GM23248 (cell line): ENCODE data around the gene ALDH8A1. TPM values are rescaled to one million over a fixed set of nuclear protein-coding genes. Genes with fewer than 3 reads are reported as not detected.

ENCODE experiments used
- DNase-seq: peaks from one replicate; pipeline ENCODE4 v3.0.0-alpha.2; 2015
- H2AFZ ChIP-seq: fragments of 200-600 bp; sonication (generic); 2 replicates; pipeline ENCODE4 v1.6.1; 2016; ENCODE audit warnings: antibody characterized with exemption
- H3F3A ChIP-seq: fragments of 200-600 bp; sonication (generic); 2 replicates; pipeline ENCODE4 v1.6.1; 2016; ENCODE audit warnings: mild to moderate bottlenecking, antibody characterized with exemption, mixed run types; ENCODE audit not compliant: insufficient read depth
- H3K27ac ChIP-seq: fragments of 200-600 bp; sonication (generic); 2 replicates; pipeline ENCODE4 v1.5.1; 2016; ENCODE audit warnings: mild to moderate bottlenecking
- H3K27me3 ChIP-seq: fragments of 200-600 bp; sonication (generic); replicated peaks from 2 replicates; pipeline ENCODE4 v1.6.1; 2016; ENCODE audit warnings: mild to moderate bottlenecking; ENCODE audit not compliant: insufficient read depth
- H3K36me3 ChIP-seq: fragments of 200-600 bp; sonication (generic); 2 replicates; pipeline ENCODE4 v1.6.1; 2016; ENCODE audit warnings: low read depth, mild to moderate bottlenecking
- H3K4me1 ChIP-seq: fragments of 200-600 bp; sonication (generic); 2 replicates; pipeline ENCODE4 v1.6.1; 2016; ENCODE audit warnings: mild to moderate bottlenecking; ENCODE audit not compliant: insufficient read depth
- H3K4me2 ChIP-seq: fragments of 200-600 bp; sonication (generic); one replicate; pipeline ENCODE4 v1.6.1; 2016; ENCODE audit warnings: mild to moderate bottlenecking; ENCODE audit not compliant: unreplicated experiment
- H3K4me3 ChIP-seq: fragments of 200-600 bp; sonication (generic); 2 replicates; pipeline ENCODE4 v1.5.1; 2016; ENCODE audit warnings: mild to moderate bottlenecking
- H3K79me2 ChIP-seq: fragments of 200-600 bp; sonication (generic); 2 replicates; pipeline ENCODE4 v1.6.1; 2016; ENCODE audit warnings: mild to moderate bottlenecking; ENCODE audit not compliant: insufficient read depth
- H3K9ac ChIP-seq: fragments of 200-600 bp; sonication (generic); 2 replicates; pipeline ENCODE4 v1.6.1; 2016; ENCODE audit warnings: mild to moderate bottlenecking
- H3K9me2 ChIP-seq: fragments of 200-600 bp; sonication (generic); 2 replicates; pipeline ENCODE4 v1.6.1; 2016; ENCODE audit warnings: mixed run types, mild to moderate bottlenecking, moderate library complexity; ENCODE audit not compliant: insufficient read depth
- H3K9me3 ChIP-seq: fragments of 200-600 bp; sonication (generic); one replicate; pipeline ENCODE4 v1.6.1; 2017; ENCODE audit warnings: low read depth
- H4K20me1 ChIP-seq: fragments of 200-600 bp; sonication (generic); 2 replicates; pipeline ENCODE4 v1.6.0; 2016; ENCODE audit not compliant: insufficient read depth
- EZH2 ChIP-seq: fragments of 200-600 bp; sonication (generic); IDR thresholded peaks from 2 replicates; pipeline ENCODE4 v1.6.1; 2018; ENCODE audit warnings: antibody characterized with exemption, mild to moderate bottlenecking; ENCODE audit not compliant: insufficient read depth, poor library complexity, severe bottlenecking
- EZH2phosphoT487 ChIP-seq: fragments of 200-600 bp; sonication (generic); IDR thresholded peaks from 2 replicates; pipeline ENCODE4 v1.6.1; 2018; ENCODE audit warnings: antibody characterized with exemption, moderate library complexity, mild to moderate bottlenecking, low read depth; ENCODE audit not compliant: insufficient read depth
- WGBS, 2 experiments: methylation state at CpG; one replicate each; pipeline ENCODE4 v1.1.6; 2015 to 2017; ENCODE audit warnings: low lambda C conversion rate in 2 of 2, low coverage in 1 of 2; ENCODE audit errors: missing lambda C conversion rate in 2 of 2; 5-methylcytosine and 5-hydroxymethylcytosine counted together
- in situ Hi-C: fragments of 300-500 bp; cut with MboI; formaldehyde crosslinking; loops from 2 replicates; pipeline ENCODE4 v1.15.0; 2020
- polyA plus RNA-seq: library from polyadenylated mRNA; unstranded; fragments of >200 nt; fragmentation: Nextera tagmentation; extraction: Ambion mirVana; gene quantifications from 2 replicates; pipeline ENCODE4 v1.2.1, GENCODE V29; 2016
- total RNA-seq: library from RNA; depleted of rRNA; stranded (reverse); fragments of >200 nt; shearing (Covaris generic); gene quantifications from 2 replicates; pipeline ENCODE4 v1.2.3, GENCODE V29; 2014; rRNA removed

The ALDH8A1 gene
- not detected in 2 replicates for total RNA-seq
- polyA plus RNA-seq = not detected in 2 replicates

- H3K79me2 ChIP-seq = no peaks in the 10 kb centered on the region
Measured at GRCh38 chr6:134949927-134950326, at the start of gene ALDH8A1. ALDH8A1 (minus strand) TSS chr6:134950101; CDS start chr6:134950053, 48 bp downstream.

GRCh38 chr6:134999107-134999506 is 49.2 kb upstream of the ALDH8A1 start:
- no peaks in the 10 kb centered on the region for H3K9me2 ChIP-seq
- H3K36me3 ChIP-seq = peaks cover 15% of the 10 kb centered on the region; the same call in 1 of the 2 replicates
- H3K4me2 ChIP-seq = no peak overlapping the region
- no peaks in the 10 kb centered on the region for H3F3A ChIP-seq
- in situ Hi-C loops = no loop called here
- H3K9me3 ChIP-seq = no peaks in the 10 kb centered on the region
- no peak for DNase-seq
- 67 to 68% methylated on average over 1 of the region's 1 CpG for WGBS, 2 experiments
- no peak for TF ChIP-seq EZH2
- no peak for TF ChIP-seq EZH2phosphoT487
- no peaks in the 10 kb centered on the region for H3K4me1 ChIP-seq
- H4K20me1 ChIP-seq = no peaks in the 10 kb centered on the region
- no peak overlapping the region for H3K9ac ChIP-seq
- H3K27ac ChIP-seq = no peak overlapping the region
- no peak overlapping the region for H3K4me3 ChIP-seq
- H3K27me3 ChIP-seq = no peaks in the 10 kb centered on the region
- no peak overlapping the region for H2AFZ ChIP-seq
- H3K79me2 ChIP-seq = no peaks in the 10 kb centered on the region

More at GRCh38 chr6:134949927-134950326, at the start of gene ALDH8A1:
- DNase-seq = no peak
- H2AFZ ChIP-seq = no peak within 1 kb of the TSS
- no peak for TF ChIP-seq EZH2phosphoT487
- TF ChIP-seq EZH2 = no peak
- no peaks in the 10 kb centered on the region for H3K9me2 ChIP-seq
- H4K20me1 ChIP-seq = no peaks in the 10 kb centered on the region
- H3K9me3 ChIP-seq = no peaks in the 10 kb centered on the region
- H3K9ac ChIP-seq = no peak within 1 kb of the TSS
- H3K4me1 ChIP-seq = no peaks in the 10 kb centered on the region
- no peaks in the 10 kb centered on the region for H3F3A ChIP-seq
- in situ Hi-C loops = loop anchor here (10.0 kb wide), 1 partner anchor 795 kb away; no protein-coding TSS in a partner anchor
- H3K4me3 ChIP-seq = no peak within 1 kb of the TSS
- 86 to 93% methylated on average over 4 of the region's 4 CpGs for WGBS, 2 experiments
- no peak within 1 kb of the TSS for H3K27ac ChIP-seq
- no peaks in the 10 kb centered on the region for H3K27me3 ChIP-seq
- no peaks in the 10 kb centered on the region for H3K36me3 ChIP-seq
- H3K4me2 ChIP-seq = no peak within 1 kb of the TSS

DNA sequence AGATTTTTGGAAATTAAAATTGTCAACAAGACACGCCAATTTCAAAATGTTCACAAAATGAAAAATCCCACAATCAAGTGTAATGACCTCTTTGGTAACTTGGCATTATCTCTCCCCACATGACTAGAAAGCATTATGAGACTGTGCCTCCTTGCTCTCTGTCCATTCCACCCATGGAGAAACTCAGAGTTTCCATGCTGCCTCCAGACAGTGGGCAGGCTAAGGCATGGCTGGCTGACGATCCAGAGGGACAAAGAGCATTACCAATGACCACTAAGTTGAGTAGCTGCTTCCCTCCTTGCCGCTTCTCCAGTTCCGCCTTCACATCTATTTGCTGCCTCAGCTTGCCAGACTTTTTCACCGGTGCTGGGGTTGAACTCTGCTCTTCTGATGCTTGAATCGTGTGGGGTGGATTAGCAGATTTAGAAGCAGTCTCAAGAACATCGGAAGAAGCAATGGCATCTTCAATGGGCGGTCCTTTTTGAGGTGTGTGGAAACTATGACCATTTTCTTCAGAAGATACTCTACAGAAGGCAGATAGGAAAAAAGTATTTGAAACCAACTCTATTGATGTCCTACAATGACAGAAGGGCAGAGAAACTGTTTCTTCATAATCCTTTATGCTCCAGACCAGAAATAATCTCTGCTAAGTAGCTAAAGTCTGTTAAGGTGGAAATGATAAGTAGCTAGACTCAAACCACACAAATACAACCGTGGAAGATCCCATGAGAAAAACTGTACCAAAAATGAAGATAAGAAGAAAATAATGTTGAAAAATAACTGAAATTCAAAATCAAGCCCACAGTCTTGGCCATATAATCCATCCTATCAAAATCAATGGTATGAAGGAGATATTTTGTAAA is 47.5 kb upstream of the ALDH8A1 start:
- peaks cover 20% of the 10 kb centered on the region; the same call in 1 of the 2 replicates for H3K36me3 ChIP-seq
- H3K27me3 ChIP-seq = no peaks in the 10 kb centered on the region
- TF ChIP-seq EZH2phosphoT487 (no peak), EZH2 (no peak)
- H4K20me1 ChIP-seq = no peaks in the 10 kb centered on the region
- WGBS, 2 experiments = 92 to 96% methylated on average over 9 of the region's 9 CpGs
- H3K9me2 ChIP-seq = no peaks in the 10 kb centered on the region
- H2AFZ ChIP-seq = no peak overlapping the region
- H3F3A ChIP-seq = no peaks in the 10 kb centered on the region
- no peaks in the 10 kb centered on the region for H3K4me1 ChIP-seq
- no peaks in the 10 kb centered on the region for H3K9me3 ChIP-seq
- H3K27ac ChIP-seq = no peak overlapping the region
- no peak for DNase-seq
- H3K79me2 ChIP-seq = no peaks in the 10 kb centered on the region
- in situ Hi-C loops = no loop called here
- no peak overlapping the region for H3K9ac ChIP-seq
- no peak overlapping the region for H3K4me3 ChIP-seq
- H3K4me2 ChIP-seq = no peak overlapping the region

DNA sequence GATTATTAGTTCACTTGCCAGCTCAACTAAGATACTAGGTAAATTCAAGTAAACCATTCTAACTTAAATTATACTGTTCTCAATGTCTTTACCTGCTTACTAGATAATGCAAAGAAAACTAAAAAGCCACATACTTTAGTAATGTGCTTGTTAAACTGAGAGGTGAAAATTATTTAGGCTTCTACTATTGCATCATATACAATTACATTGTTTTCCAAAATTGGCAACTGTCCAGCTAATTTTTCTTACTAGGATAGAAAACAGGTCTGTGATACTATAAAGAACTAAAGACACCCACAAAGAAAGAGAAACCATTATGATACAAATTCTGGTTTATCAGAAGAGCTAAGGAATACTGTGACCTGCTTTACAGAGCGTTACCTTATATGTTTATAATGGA is 45.6 kb upstream of the ALDH8A1 start:
- H2AFZ ChIP-seq = no peak overlapping the region
- 100% methylated on average over 1 of the region's 1 CpG for WGBS, 2 experiments
- no peak for TF ChIP-seq EZH2phosphoT487

More for the DNA sequence above, 45.6 kb upstream of the ALDH8A1 start:
- Histone ChIP-seq H3K36me3 (peaks cover 27% of the 10 kb centered on the region; the same call in 1 of the 2 replicates), H3K4me2 (no peak overlapping the region), H3K9me2 (no peaks in the 10 kb centered on the region), H3K9me3 (no peaks in the 10 kb centered on the region), H3K4me3 (no peak overlapping the region), H3F3A (no peaks in the 10 kb centered on the region), H3K79me2 (no peaks in the 10 kb centered on the region), H3K27ac (no peak overlapping the region), H3K4me1 (no peaks in the 10 kb centered on the region), H3K9ac (no peak overlapping the region), H4K20me1 (no peaks in the 10 kb centered on the region), H3K27me3 (no peaks in the 10 kb centered on the region)
- in situ Hi-C loops = no loop called here
- DNase-seq = no peak
